ENCODE data around the gene ERICH2. TPM values are rescaled to one million over a fixed set of nuclear protein-coding genes. Genes with fewer than 3 reads are reported as not detected.

ERICH2 gene
- total RNA-seq, 1 experiment from 2014 or later = 2.4 TPM

DNA sequence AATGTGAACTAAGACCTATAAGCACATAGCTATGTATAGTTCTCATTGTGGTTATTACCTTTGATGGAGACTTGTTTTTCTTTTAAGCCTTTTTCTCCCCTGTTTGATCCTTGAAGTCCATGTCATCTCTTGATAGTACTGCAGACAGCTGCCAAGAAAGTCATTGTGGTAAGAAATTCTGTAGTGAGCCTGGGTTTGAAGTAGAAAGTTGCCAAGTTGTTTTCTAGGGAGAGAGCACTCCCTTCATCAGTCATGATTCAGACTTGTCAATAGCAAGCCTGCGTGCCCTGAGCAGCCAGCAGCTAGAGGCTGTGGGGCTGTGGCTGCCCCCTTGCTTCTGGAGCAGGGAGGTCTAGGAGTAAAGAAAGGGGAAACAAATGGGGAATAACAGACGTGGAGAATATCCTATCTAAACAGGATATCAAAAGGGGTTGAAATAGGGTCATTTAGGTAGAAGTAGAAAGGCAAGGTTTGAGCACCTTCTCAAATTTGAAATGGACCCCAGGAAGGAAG, 46.7 kb upstream of the ERICH2 start:
- H3K4me2 ChIP-seq (ENCODE audit: low read length) = no peak overlapping the region
- H3K36me3 ChIP-seq (ENCODE audit: control insufficient read depth in 1 of 2, insufficient read depth in 2 of 2, low read length in 2 of 2) = no peaks in the 10 kb centered on the region
- POLR2A ChIA-PET = no interaction called here
- H3K27ac ChIP-seq (ENCODE audit: low read depth, low read length) = no peak overlapping the region
- no peaks in the 10 kb centered on the region for H3K9me2 ChIP-seq (ENCODE audit: insufficient read depth)
- no peak overlapping the region for H2AFZ ChIP-seq (ENCODE audit: low read depth, low read length, poor library complexity, severe bottlenecking)
- intact Hi-C loops (cut with micrococcal nuclease) = no loop called here
- no peaks in the 10 kb centered on the region for H3K4me1 ChIP-seq (ENCODE audit: control insufficient read depth in 1 of 2, insufficient read depth in 2 of 2, low read length in 2 of 2)
- no peak for TF ChIP-seq SRF (IDR thresholded peaks at IDR 0.05; ENCODE audit: low read depth)
- no peak for TF ChIP-seq ZNF274 (IDR thresholded peaks at IDR 0.05; ENCODE audit: low read depth, low read length)
- TF ChIP-seq YY1 (IDR thresholded peaks at IDR 0.05; ENCODE audit: extremely low read depth, insufficient replicate concordance, low read depth, low read length) = no peak
- TF ChIP-seq, protein P1, sequence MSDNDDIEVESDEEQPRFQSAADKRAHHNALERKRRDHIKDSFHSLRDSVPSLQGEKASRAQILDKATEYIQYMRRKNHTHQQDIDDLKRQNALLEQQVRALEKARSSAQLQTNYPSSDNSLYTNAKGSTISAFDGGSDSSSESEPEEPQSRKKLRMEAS (IDR thresholded peaks at IDR 0.05) = no peak
- no peak for TF ChIP-seq TCF7L2 (IDR thresholded peaks at IDR 0.05; ENCODE audit: borderline replicate concordance, extremely low read depth, insufficient read depth, insufficient read length)
- TF ChIP-seq, protein P2, sequence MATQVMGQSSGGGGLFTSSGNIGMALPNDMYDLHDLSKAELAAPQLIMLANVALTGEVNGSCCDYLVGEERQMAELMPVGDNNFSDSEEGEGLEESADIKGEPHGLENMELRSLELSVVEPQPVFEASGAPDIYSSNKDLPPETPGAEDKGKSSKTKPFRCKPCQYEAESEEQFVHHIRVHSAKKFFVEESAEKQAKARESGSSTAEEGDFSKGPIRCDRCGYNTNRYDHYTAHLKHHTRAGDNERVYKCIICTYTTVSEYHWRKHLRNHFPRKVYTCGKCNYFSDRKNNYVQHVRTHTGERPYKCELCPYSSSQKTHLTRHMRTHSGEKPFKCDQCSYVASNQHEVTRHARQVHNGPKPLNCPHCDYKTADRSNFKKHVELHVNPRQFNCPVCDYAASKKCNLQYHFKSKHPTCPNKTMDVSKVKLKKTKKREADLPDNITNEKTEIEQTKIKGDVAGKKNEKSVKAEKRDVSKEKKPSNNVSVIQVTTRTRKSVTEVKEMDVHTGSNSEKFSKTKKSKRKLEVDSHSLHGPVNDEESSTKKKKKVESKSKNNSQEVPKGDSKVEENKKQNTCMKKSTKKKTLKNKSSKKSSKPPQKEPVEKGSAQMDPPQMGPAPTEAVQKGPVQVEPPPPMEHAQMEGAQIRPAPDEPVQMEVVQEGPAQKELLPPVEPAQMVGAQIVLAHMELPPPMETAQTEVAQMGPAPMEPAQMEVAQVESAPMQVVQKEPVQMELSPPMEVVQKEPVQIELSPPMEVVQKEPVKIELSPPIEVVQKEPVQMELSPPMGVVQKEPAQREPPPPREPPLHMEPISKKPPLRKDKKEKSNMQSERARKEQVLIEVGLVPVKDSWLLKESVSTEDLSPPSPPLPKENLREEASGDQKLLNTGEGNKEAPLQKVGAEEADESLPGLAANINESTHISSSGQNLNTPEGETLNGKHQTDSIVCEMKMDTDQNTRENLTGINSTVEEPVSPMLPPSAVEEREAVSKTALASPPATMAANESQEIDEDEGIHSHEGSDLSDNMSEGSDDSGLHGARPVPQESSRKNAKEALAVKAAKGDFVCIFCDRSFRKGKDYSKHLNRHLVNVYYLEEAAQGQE (IDR thresholded peaks at IDR 0.05; ENCODE audit: low read depth) = no peak
- TF ChIP-seq CEBPB (IDR thresholded peaks at IDR 0.05; ENCODE audit: low read depth) = no peak
- no peak for TF ChIP-seq POLR2A (IDR thresholded peaks at IDR 0.05; ENCODE audit: borderline replicate concordance, extremely low read depth, insufficient read depth, insufficient read length)
- TF ChIP-seq CBX3 (IDR thresholded peaks at IDR 0.05; ENCODE audit: low read depth) = no peak
- RAD21 ChIA-PET (ENCODE audit: low non-redundant PET in 1 of 2, low total read pairs in 2 of 2, uncharacterized antibody in 2 of 2, unreplicated experiment in 2 of 2) = no interaction called here
- no peak overlapping the region for H3K4me3 ChIP-seq (replicated peaks in 1 of 2; ENCODE audit: low read depth in 1 of 2, low read length in 2 of 2)
- CTCF ChIA-PET = no interaction called here
- H3K9ac ChIP-seq (ENCODE audit: low read length) = no peak overlapping the region
- H4K20me1 ChIP-seq (ENCODE audit: insufficient read depth) = no peaks in the 10 kb centered on the region
- no peaks in the 10 kb centered on the region for H3K9me3 ChIP-seq (ENCODE audit: control insufficient read depth in 1 of 2, insufficient read depth in 1 of 2, low read depth in 1 of 2, low read length in 2 of 2)
- no peaks in the 10 kb centered on the region for H3K79me2 ChIP-seq (ENCODE audit: insufficient read depth, low read length)
- no peak for DNase-seq (ENCODE audit: low read depth, low spot score)
- BruUV-seq (replicated peaks) = no TSS peak
- ATAC-seq = no peak
- H3K27me3 ChIP-seq (ENCODE audit: insufficient read depth, low read length) = no peaks in the 10 kb centered on the region
